AG04450 (cell line): Measurements from ENCODE around the gene MXRA7. TPM values are rescaled to one million over a fixed set of nuclear protein-coding genes. Genes with fewer than 3 reads are reported as not detected.

Experiments
- CTCF ChIA-PET: fragments of 300-600, 350-600 bp; formaldehyde crosslinking; extraction: SDS; loops from one replicate; lab custom pipeline; 2022; ENCODE audit warnings: antibody characterized with exemption, inconsistent platforms; lab: Charles Lee
- POLR2A ChIA-PET: fragments of 350-600 bp; formaldehyde crosslinking; extraction: SDS; loops from one replicate; lab custom pipeline; 2021; ENCODE audit warnings: antibody characterized with exemption, inconsistent platforms; lab: Yijun Ruan, JAX
- DNase-seq: peaks from one replicate; pipeline ENCODE4 v3.0.0-alpha.2; 2011; ENCODE audit warnings: low read depth, low spot score
- H3K27ac ChIP-seq: one replicate; pipeline ENCODE4 v1.5.1; 2012; ENCODE audit warnings: low read depth, low read length, control low read depth
- H3K27me3 ChIP-seq: one replicate; pipeline ENCODE4 v1.6.0; 2012; ENCODE audit warnings: low read length; ENCODE audit not compliant: control insufficient read depth, insufficient read depth
- H3K4me3 ChIP-seq: 2 replicates; pipeline ENCODE4 v1.5.1; 2011; ENCODE audit warnings: mild to moderate bottlenecking, low read depth, low read length, control low read depth
- H3K9me3 ChIP-seq: 2 replicates; pipeline ENCODE4 v1.5.1; 2012; ENCODE audit warnings: low read length; ENCODE audit not compliant: control insufficient read depth, insufficient read depth
- CTCF ChIP-seq: IDR thresholded peaks from 2 replicates; pipeline ENCODE4 v1.5.1; 2011; ENCODE audit warnings: low read depth, low read length, control low read depth, inconsistent platforms
- polyA plus RNA-seq: library from polyadenylated mRNA; depleted of rRNA; stranded (reverse); fragments of >200 nt; gene quantifications from 2 replicates; pipeline ENCODE4 v1.2.3, GENCODE V29; 2011

The MXRA7 gene
- polyA plus RNA-seq, 1 experiment, result 222 TPM

DNA sequence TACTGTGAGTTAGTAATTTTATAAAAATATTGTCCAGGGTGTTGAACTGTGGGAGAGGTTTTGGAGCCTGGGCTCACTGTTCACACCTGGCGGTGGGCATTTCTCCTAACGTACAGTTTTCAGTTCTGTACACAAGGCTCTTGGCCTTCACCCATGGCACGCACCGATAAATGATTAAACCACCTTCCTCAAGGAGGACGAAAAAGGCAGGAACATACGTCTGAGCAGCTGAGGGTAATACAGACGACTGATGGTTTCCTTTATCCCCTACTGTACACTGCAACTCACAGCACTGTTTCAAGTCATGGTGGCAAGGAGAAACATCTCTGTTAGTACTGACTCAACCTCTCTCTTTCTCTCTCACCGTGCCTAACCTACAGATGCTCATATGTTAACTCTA lies 65.8 kb downstream of the MXRA7 start:
- no peak overlapping the region for H3K4me3 ChIP-seq
- ChIA-PET POLR2A (no interaction called here), CTCF (no interaction called here)
- H3K9me3 ChIP-seq, result no peaks in the 10 kb centered on the region
- peaks cover 14% of the 10 kb centered on the region for H3K27me3 ChIP-seq
- no peak for DNase-seq
- TF ChIP-seq CTCF, result no peak
- H3K27ac ChIP-seq, result no peak overlapping the region

- DNase-seq, result no peak
- no peak within 1 kb of the TSS for H3K27ac ChIP-seq
- POLR2A ChIA-PET, result no interaction called here
- CTCF ChIA-PET, result interaction anchor here (1.4 kb wide), 1 partner anchor 20 kb away, joined by 5 read pairs; no protein-coding TSS in a partner anchor
- peaks cover 14% of the 10 kb centered on the region for H3K27me3 ChIP-seq
- H3K9me3 ChIP-seq, result no peaks in the 10 kb centered on the region
- no peak within 1 kb of the TSS for H3K4me3 ChIP-seq
- TF ChIP-seq CTCF, result no peak
Observed at GRCh38 chr17:76643553-76644148, 67.1 kb downstream of the MXRA7 start, which contains the start of gene ST6GALNAC1. ST6GALNAC1 (minus strand) TSS chr17:76643757; CDS start chr17:76643638, 119 bp downstream.

DNA sequence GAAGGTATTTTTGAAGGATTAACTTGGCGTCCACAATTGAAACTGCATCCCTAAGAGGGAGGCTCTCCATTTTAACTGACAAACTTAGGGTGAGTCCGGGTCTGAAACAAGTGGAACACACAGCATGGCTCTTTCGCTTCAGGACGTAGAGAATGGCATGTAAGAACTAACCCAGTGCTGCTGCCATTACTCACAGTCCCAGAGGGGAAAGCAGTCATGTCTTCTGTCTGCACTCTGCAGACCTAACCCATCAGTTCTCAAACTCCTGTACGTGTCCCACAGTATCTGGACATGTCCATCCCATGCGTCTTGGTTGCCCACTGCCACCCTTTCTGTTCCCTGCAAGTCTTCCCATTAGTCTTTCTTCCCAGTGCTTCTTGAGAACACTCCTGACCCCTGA lies 67.8 kb downstream of the MXRA7 start:
- no peak for TF ChIP-seq CTCF
- DNase-seq, result no peak
- ChIA-PET CTCF (interaction anchor here (1.4 kb wide), 1 partner anchor 38 kb away, joined by 3 read pairs; no protein-coding TSS in a partner anchor), POLR2A (no interaction called here)
- no peaks in the 10 kb centered on the region for H3K9me3 ChIP-seq
- peaks cover 14% of the 10 kb centered on the region for H3K27me3 ChIP-seq
- no peak overlapping the region for H3K27ac ChIP-seq
- H3K4me3 ChIP-seq, result no peak overlapping the region

GRCh38 chr17:76642032-76642561 lies 68.7 kb downstream of the MXRA7 start:
- ChIA-PET CTCF (interaction anchor here (0.5 to 2.9 kb wide), 3 partner anchors 18 to 138 kb away, joined by 3 to 11 read pairs (median 3); no protein-coding TSS in a partner anchor), POLR2A (no interaction called here)
- DNase-seq, result no peak
- no peaks in the 10 kb centered on the region for H3K9me3 ChIP-seq
- H3K27ac ChIP-seq, result no peak overlapping the region
- TF ChIP-seq CTCF, result no peak
- peaks cover 11% of the 10 kb centered on the region for H3K27me3 ChIP-seq
- no peak overlapping the region for H3K4me3 ChIP-seq

- no peak for DNase-seq
- ChIA-PET POLR2A (no interaction called here), CTCF (interaction anchor here (2.9 kb wide), 1 partner anchor 17 kb away, joined by 11 read pairs; no protein-coding TSS in a partner anchor)
- Histone ChIP-seq H3K27ac (no peak overlapping the region), H3K4me3 (no peak overlapping the region), H3K27me3 (peaks cover 11% of the 10 kb centered on the region), H3K9me3 (no peaks in the 10 kb centered on the region)
- TF ChIP-seq CTCF, result no peak
Observed at GRCh38 chr17:76641501-76641900, 69.3 kb downstream of the MXRA7 start.
